CD4-positive, alpha-beta T cell treated with Interleukin-12 subunit alpha and Interleukin-12 subunit beta, for 1 hour (primary cell): ENCODE measurements around the gene PEDS1.
A peak's percentile ranks its signal among the peaks of the same experiment; 100 is the strongest.
"Not testable (repeated sequence)": the region's sequence is repeated elsewhere in the genome, so short reads cannot be mapped to it uniquely, and the experiment has no call there.

Experiments
- DNase-seq: peaks from one replicate; pipeline ENCODE4 v3.0.0-alpha.2; 2020

Gene PEDS1

GRCh38 chr20:50153500-50154377 is at the start of gene PEDS1:
TSS of gene PEDS1 (minus strand) at chr20:50153723. CDS start at chr20:50153637, 86 bp downstream.
- DNase-seq: peak; percentile 84

GRCh38 chr20:50202677-50203076 is 49.2 kb upstream of the PEDS1 start:
- DNase-seq: no peak

DNA sequence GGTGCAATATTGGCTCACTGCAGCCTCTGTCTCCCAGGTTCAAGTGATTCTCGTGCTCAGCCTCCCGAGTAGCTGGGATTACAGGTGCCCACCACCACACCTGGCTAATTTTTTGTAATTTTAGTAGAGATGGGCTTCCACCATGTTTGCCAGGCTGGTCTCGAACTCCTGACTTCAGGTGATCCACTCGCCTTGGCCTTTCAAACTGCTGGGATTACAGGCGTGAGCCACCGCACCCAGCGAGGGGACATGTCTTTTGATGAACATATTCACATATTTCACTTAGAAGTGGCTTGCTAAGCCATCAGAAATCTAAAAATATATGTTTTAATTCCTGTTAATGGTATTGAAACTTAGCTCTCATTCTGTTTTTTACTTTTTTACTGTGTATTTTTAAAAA is 48.2 kb upstream of the PEDS1 start:
- DNase-seq: not testable (repeated sequence)

GRCh38 chr20:50200482-50201104 is 47.1 kb upstream of the PEDS1 start:
- DNase-seq: no peak

DNA sequence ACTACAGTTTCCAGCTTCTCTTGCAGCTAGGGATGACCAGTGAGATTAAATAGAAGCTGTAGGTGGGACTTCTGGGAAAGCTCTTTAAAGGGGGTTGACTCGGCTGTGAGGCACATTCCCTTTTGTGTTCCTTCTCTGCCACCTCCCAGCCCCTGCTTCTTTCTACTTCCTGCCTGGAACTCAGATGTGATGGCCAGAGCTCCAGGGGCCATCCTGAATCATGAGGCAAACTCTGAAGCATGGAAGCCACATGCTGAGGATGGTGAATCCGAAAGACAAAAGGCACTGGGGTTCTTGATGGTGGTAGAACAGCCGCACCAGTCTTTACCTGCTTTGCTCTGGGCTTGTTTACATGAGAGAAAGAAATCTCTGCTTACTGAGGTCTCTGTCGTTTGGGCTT is 46.2 kb upstream of the PEDS1 start:
- no peak for DNase-seq

- no peak for DNase-seq
These were observed 45.2 kb upstream of the PEDS1 start for GRCh38 chr20:50198716-50199115.

- no peak for DNase-seq
These were observed 44.7 kb upstream of the PEDS1 start for GRCh38 chr20:50198180-50198666.

GRCh38 chr20:50197463-50198179 is 44.1 kb upstream of the PEDS1 start:
- no peak for DNase-seq

DNA sequence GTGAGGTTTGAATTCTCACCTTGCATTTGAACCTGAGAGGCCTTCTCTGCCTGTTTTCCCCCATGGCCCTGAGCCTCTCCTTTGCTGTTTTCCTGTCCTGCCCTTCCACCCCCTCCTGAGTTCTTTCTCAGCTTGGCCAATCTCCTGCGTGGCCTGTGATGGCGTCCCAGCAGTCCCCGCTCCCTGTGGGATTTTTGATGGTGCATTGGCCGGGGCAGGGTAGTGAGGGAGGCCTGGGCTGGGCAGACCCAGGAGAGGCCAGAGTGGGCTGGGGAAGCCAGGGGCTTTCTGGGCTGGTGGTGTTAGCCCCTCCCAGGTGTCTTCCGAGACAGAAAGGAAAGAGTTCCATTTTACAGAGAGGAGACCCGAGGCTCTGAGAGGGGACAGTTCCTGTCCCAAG is 43.4 kb upstream of the PEDS1 start:
- no peak for DNase-seq

GRCh38 chr20:50196248-50196647 is 42.7 kb upstream of the PEDS1 start:
- DNase-seq: no peak

GRCh38 chr20:50195524-50196120 is 42.1 kb upstream of the PEDS1 start:
- no peak for DNase-seq

- DNase-seq: no peak
These were observed 41.5 kb upstream of the PEDS1 start for GRCh38 chr20:50194831-50195523.

GRCh38 chr20:50194422-50194830 is 40.9 kb upstream of the PEDS1 start:
- DNase-seq: no peak

DNA sequence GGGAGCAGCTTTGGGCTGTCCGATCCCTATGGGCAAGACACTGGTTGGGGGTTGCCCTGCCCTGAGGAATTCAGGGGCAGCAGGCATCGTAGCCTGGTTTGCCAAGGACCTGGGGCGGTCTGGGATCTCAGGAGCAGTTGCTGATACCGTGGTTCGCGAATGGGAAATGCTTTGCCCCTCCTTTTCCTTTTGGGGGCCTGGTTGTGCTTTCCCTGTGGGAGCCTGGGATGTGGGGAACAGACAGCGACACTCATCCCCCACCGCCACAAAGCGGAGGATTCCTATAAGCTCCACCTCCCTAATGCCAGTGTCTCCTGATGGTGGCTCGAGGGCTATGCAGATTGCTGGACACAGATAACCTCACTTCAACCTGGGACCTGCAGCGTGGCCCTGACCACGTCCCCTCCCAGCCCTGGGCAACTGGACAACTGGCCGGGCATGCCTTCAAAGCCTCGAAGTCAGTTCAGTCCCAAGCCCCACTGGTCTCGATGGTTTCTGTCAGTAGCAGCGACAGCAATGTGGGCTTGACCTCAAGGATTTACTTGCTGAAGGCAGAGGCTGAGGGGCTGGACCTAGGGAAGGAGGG is 40.4 kb upstream of the PEDS1 start:
- no peak for DNase-seq

GRCh38 chr20:50193199-50193835 is 39.8 kb upstream of the PEDS1 start:
- DNase-seq: no peak

DNA sequence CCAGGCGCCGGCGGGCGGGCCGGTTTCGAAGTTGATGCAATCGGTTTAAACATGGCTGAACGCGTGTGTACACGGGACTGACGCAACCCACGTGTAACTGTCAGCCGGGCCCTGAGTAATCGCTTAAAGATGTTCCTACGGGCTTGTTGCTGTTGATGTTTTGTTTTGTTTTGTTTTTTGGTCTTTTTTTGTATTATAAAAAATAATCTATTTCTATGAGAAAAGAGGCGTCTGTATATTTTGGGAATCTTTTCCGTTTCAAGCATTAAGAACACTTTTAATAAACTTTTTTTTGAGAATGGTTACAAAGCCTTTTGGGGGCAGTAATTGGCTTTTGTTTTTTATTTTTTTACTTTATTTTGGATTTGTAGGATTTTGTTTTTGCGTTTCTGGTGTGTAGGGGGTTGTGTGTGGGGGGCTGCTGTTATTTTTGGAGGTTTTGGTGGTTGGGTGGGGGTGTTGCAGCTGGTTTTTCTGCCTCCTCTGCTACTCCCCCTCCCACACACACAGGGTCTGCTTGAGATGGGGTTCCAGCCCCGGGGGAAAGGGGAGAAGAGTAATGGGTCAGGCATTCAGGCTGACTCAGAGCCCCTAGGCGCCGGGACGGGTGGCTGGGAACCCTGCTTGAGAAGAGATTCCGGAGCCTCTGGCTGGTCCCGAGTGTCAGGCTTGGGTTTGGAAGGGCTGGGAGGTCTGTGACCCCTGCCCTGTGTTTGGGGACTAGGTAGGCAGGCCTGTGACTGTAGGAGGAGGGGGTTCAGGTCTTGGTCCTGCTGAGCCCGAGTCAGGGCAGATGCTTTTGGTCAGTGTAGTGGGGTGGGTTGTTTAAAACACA is 39.1 kb upstream of the PEDS1 start:
- peak; percentile 76 for DNase-seq

DNA sequence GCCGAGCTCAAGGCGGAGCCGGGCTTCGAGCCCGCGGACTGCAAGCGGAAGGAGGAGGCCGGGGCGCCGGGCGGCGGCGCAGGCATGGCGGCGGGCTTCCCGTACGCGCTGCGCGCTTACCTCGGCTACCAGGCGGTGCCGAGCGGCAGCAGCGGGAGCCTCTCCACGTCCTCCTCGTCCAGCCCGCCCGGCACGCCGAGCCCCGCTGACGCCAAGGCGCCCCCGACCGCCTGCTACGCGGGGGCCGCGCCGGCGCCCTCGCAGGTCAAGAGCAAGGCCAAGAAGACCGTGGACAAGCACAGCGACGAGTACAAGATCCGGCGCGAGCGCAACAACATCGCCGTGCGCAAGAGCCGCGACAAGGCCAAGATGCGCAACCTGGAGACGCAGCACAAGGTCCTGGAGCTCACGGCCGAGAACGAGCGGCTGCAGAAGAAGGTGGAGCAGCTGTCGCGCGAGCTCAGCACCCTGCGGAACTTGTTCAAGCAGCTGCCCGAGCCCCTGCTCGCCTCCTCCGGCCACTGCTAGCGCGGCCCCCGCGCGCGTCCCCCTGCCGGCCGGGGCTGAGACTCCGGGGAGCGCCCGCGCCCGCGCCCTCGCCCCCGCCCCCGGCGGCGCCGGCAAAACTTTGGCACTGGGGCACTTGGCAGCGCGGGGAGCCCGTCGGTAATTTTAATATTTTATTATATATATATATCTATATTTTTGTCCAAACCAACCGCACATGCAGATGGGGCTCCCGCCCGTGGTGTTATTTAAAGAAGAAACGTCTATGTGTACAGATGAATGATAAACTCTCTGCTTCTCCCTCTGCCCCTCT is 38.2 kb upstream of the PEDS1 start:
- DNase-seq: peak; percentile 59

DNA sequence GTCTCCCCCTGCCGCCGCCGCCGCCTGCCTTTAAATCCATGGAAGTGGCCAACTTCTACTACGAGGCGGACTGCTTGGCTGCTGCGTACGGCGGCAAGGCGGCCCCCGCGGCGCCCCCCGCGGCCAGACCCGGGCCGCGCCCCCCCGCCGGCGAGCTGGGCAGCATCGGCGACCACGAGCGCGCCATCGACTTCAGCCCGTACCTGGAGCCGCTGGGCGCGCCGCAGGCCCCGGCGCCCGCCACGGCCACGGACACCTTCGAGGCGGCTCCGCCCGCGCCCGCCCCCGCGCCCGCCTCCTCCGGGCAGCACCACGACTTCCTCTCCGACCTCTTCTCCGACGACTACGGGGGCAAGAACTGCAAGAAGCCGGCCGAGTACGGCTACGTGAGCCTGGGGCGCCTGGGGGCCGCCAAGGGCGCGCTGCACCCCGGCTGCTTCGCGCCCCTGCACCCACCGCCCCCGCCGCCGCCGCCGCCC is 37.6 kb upstream of the PEDS1 start:
- DNase-seq: peak; percentile 59

DNA sequence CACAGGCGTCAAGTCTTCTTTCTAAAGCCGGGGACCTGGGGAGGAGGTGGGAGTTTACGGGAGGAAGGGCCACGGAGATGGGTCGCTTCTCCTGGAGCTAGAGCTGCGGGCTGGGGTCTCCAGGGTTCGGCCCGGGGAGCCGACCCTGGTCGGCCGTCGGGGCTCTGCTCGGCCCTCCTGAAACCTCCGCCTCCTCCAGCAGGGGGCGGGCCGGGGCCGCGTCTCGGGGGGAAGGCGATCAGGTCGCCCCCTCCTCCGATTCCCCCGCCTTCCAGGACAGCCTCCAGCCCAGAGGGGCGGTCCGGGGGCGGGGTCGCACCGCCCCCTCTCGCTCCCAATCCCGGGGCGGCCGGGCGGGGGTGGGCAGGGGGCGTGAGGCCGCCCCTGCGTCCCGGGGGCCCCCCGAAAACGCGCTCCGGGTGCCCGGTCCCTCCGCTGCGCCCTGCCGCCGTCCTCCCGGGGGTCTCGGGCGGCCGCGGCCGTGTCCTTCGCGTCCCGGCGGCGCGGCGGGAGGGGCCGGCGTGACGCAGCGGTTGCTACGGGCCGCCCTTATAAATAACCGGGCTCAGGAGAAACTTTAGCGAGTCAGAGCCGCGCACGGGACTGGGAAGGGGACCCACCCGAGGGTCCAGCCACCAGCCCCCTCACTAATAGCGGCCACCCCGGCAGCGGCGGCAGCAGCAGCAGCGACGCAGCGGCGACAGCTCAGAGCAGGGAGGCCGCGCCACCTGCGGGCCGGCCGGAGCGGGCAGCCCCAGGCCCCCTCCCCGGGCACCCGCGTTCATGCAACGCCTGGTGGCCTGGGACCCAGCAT is 36.9 kb upstream of the PEDS1 start, which contains the start of gene CEBPB:
CEBPB (plus strand) TSS at position 580 of the 814 bp plus-strand sequence; CDS start at position 784, 204 bp downstream.
- peak; percentile 86 for DNase-seq
